GM21786 (cell line): ENCODE data around the gene FGF10.

Experiments
- ATAC-seq: cut with Tn5 transposase; IDR thresholded peaks from one replicate; pipeline ENCODE4 v1.9.1; 2021; ENCODE audit not compliant: unreplicated experiment

Gene FGF10

GRCh38 chr5:44389090-44389822 is at the start of gene FGF10:
FGF10 (minus strand) TSS chr5:44389420; CDS start chr5:44388682, 738 bp downstream.
- ATAC-seq, result no peak

GRCh38 chr5:44426944-44427343 is 37.7 kb upstream of the FGF10 start:
- ATAC-seq, result no peak

- ATAC-seq, result no peak
Measured at GRCh38 chr5:44412286-44412685, 23.1 kb upstream of the FGF10 start.

- no peak for ATAC-seq
Measured at GRCh38 chr5:44402084-44402483, 12.9 kb upstream of the FGF10 start.

- ATAC-seq, result no peak
Measured at GRCh38 chr5:44401611-44402010, 12.4 kb upstream of the FGF10 start.

GRCh38 chr5:44398382-44398781 is 9.2 kb upstream of the FGF10 start:
- no peak for ATAC-seq

- ATAC-seq, result no peak
Measured at GRCh38 chr5:44396312-44396711, 7.1 kb upstream of the FGF10 start.

- no peak for ATAC-seq
Measured at GRCh38 chr5:44390351-44390750, 1.1 kb upstream of the FGF10 start.

- no peak for ATAC-seq
Measured at GRCh38 chr5:44389823-44390143, 563 bp upstream of the FGF10 start.

GRCh38 chr5:44388321-44389089 is 715 bp downstream of the FGF10 start:
- ATAC-seq, result no peak

GRCh38 chr5:44387921-44388320 is 1.3 kb downstream of the FGF10 start:
- no peak for ATAC-seq

GRCh38 chr5:44387406-44387805 is 1.8 kb downstream of the FGF10 start:
- no peak for ATAC-seq

GRCh38 chr5:44385291-44385900 is 3.8 kb downstream of the FGF10 start:
- no peak for ATAC-seq

- ATAC-seq, result no peak
Measured at GRCh38 chr5:44384816-44385215, 4.4 kb downstream of the FGF10 start.

- ATAC-seq, result no peak
Measured at GRCh38 chr5:44382894-44383293, 6.3 kb downstream of the FGF10 start.

- no peak for ATAC-seq
Measured at GRCh38 chr5:44377057-44377456, 12.2 kb downstream of the FGF10 start.

GRCh38 chr5:44372028-44372427 is 17.2 kb downstream of the FGF10 start:
- ATAC-seq, result no peak

GRCh38 chr5:44367203-44367602 is 22.0 kb downstream of the FGF10 start:
- no peak for ATAC-seq

- no peak for ATAC-seq
Measured at GRCh38 chr5:44365345-44365744, 23.9 kb downstream of the FGF10 start.

- ATAC-seq, result no peak
Measured at GRCh38 chr5:44364097-44364496, 25.1 kb downstream of the FGF10 start.

- ATAC-seq, result no peak
Measured at GRCh38 chr5:44361342-44362001, 27.7 kb downstream of the FGF10 start.

GRCh38 chr5:44360919-44361318 is 28.3 kb downstream of the FGF10 start:
- ATAC-seq, result no peak
